ENCODE measurements around the gene DOCK1.

Gene DOCK1

GRCh38 chr10:127402596-127403409 is 497.6 kb downstream of the DOCK1 start:
- no peaks in the 10 kb centered on the region for H3K9me3 ChIP-seq (ENCODE audit: severe bottlenecking)
- H3K27ac ChIP-seq: no peak overlapping the region
- no peak for DNase-seq
- no peaks in the 10 kb centered on the region for H3K27me3 ChIP-seq (ENCODE audit: insufficient read depth, low read depth, severe bottlenecking)
- TF ChIP-seq, protein P1, sequence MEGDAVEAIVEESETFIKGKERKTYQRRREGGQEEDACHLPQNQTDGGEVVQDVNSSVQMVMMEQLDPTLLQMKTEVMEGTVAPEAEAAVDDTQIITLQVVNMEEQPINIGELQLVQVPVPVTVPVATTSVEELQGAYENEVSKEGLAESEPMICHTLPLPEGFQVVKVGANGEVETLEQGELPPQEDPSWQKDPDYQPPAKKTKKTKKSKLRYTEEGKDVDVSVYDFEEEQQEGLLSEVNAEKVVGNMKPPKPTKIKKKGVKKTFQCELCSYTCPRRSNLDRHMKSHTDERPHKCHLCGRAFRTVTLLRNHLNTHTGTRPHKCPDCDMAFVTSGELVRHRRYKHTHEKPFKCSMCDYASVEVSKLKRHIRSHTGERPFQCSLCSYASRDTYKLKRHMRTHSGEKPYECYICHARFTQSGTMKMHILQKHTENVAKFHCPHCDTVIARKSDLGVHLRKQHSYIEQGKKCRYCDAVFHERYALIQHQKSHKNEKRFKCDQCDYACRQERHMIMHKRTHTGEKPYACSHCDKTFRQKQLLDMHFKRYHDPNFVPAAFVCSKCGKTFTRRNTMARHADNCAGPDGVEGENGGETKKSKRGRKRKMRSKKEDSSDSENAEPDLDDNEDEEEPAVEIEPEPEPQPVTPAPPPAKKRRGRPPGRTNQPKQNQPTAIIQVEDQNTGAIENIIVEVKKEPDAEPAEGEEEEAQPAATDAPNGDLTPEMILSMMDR (IDR thresholded peaks at IDR 0.05; ENCODE audit: low read depth, low read length): no peak
- H3K4me3 ChIP-seq (ENCODE audit: low read depth, low read length): no peak overlapping the region
- H3K36me3 ChIP-seq: no peaks in the 10 kb centered on the region

- Histone ChIP-seq H3K27me3 (ENCODE audit: insufficient read depth, low read depth, severe bottlenecking) (no peaks in the 10 kb centered on the region), H3K36me3 (no peaks in the 10 kb centered on the region), H3K4me3 (ENCODE audit: low read depth, low read length) (no peak overlapping the region), H3K27ac (no peak overlapping the region), H3K9me3 (ENCODE audit: severe bottlenecking) (no peaks in the 10 kb centered on the region)
- TF ChIP-seq, protein P1 (IDR thresholded peaks at IDR 0.05; ENCODE audit: low read depth, low read length): no peak
- no peak for DNase-seq
Measured at GRCh38 chr10:127405221-127405620, 500.0 kb downstream of the DOCK1 start.

GRCh38 chr10:127406018-127406550 is 500.9 kb downstream of the DOCK1 start:
- Histone ChIP-seq H3K27ac (no peak overlapping the region), H3K36me3 (no peaks in the 10 kb centered on the region), H3K4me3 (ENCODE audit: low read depth, low read length) (no peak overlapping the region), H3K9me3 (ENCODE audit: severe bottlenecking) (no peaks in the 10 kb centered on the region), H3K27me3 (ENCODE audit: insufficient read depth, low read depth, severe bottlenecking) (no peaks in the 10 kb centered on the region)
- TF ChIP-seq, protein P1 (IDR thresholded peaks at IDR 0.05; ENCODE audit: low read depth, low read length): no peak
- DNase-seq: no peak

DNA sequence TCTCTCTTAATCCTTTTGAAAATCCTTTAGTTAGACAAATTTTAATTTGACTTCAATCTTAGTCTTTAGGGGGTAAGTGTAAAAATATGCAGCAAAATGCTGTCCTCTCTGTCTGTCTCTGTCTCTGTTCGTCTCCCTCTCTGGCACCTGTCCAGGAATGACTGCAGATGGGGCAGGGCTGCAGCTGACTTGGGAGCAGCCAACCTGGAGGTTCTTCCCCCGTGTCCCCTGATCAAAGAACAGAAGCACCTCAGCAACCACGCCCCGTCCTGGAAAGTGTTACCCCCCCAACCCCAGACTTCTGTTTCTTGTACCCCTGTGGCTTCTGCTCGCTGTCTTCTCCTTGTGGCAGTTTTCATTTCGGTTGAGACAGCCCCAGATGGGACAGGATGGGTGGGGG is 502.3 kb downstream of the DOCK1 start:
- Histone ChIP-seq H3K36me3 (no peaks in the 10 kb centered on the region), H3K4me3 (ENCODE audit: low read depth, low read length) (no peak overlapping the region), H3K27ac (no peak overlapping the region), H3K9me3 (ENCODE audit: severe bottlenecking) (no peaks in the 10 kb centered on the region), H3K27me3 (ENCODE audit: insufficient read depth, low read depth, severe bottlenecking) (no peaks in the 10 kb centered on the region)
- TF ChIP-seq, protein P1 (IDR thresholded peaks at IDR 0.05; ENCODE audit: low read depth, low read length): no peak
- no peak for DNase-seq

GRCh38 chr10:127408112-127408710 is 503.0 kb downstream of the DOCK1 start:
- H3K27me3 ChIP-seq (ENCODE audit: insufficient read depth, low read depth, severe bottlenecking): no peaks in the 10 kb centered on the region
- no peak overlapping the region for H3K27ac ChIP-seq
- no peak overlapping the region for H3K4me3 ChIP-seq (ENCODE audit: low read depth, low read length)
- no peaks in the 10 kb centered on the region for H3K36me3 ChIP-seq
- TF ChIP-seq, protein P1 (IDR thresholded peaks at IDR 0.05; ENCODE audit: low read depth, low read length): no peak
- H3K9me3 ChIP-seq (ENCODE audit: severe bottlenecking): no peaks in the 10 kb centered on the region
- no peak for DNase-seq

All from WERI-Rb-1 (cell line).